ENCODE results near the gene HERC3. TPM values are rescaled to one million over a fixed set of nuclear protein-coding genes. Genes with fewer than 3 reads are reported as not detected.

Gene HERC3
- total RNA-seq, 4 donors from 2014 or later: 49.6 to 64.3 (median 52.2) TPM

GRCh38 chr4:88698519-88698918, 106.2 kb downstream of the HERC3 start:
- TF ChIP-seq CTCF (IDR thresholded peaks at IDR 0.05) (no peak), POLR2A (IDR thresholded peaks at IDR 0.05) (no peak)
- intact Hi-C loops (cut with DNase I; ENCODE audit: low total_unique reads): no loop called here
- WGBS, 2 donors: 95 to 96% methylated on average over 7 of the region's 7 CpGs
- no peak overlapping the region for H3K4me3 ChIP-seq (ENCODE audit: low read depth, poor library complexity, severe bottlenecking)
- no peak for DNase-seq (ENCODE audit: low spot score in 2 of 2)

GRCh38 chr4:88702782-88703181, 110.5 kb downstream of the HERC3 start:
- DNase-seq (ENCODE audit: low spot score in 2 of 2): no peak
- intact Hi-C loops (cut with DNase I; ENCODE audit: low total_unique reads): no loop called here
- TF ChIP-seq CTCF (IDR thresholded peaks at IDR 0.05) (no peak), POLR2A (IDR thresholded peaks at IDR 0.05) (no peak)
- 79 to 87% methylated on average over 2 of the region's 2 CpGs for WGBS, 2 donors
- H3K4me3 ChIP-seq (ENCODE audit: low read depth, poor library complexity, severe bottlenecking): no peak overlapping the region

DNA sequence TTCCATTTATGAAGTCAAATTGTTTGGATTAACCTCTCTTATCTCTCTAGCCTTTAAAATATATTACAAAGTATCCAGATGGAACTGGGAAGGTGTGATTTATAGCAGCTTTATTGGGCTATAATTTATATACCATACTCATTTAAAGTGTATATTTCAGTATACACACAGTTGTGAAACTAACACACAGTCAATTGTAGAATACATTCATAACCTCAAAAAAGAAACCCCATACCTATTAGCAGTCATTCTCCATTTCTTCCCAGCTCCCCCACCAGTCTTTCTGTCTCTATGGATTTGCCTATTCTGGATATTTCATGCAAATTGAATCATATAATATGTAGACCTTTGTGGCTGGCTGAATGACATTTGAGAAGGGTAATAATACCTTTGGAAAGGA, 112.9 kb downstream of the HERC3 start:
- TF ChIP-seq CTCF (IDR thresholded peaks at IDR 0.05) (no peak), POLR2A (IDR thresholded peaks at IDR 0.05) (no peak)
- H3K4me3 ChIP-seq (ENCODE audit: low read depth, poor library complexity, severe bottlenecking): no peak overlapping the region
- intact Hi-C loops (cut with DNase I; ENCODE audit: low total_unique reads): no loop called here
- DNase-seq (ENCODE audit: low spot score in 2 of 2): no peak

- intact Hi-C loops (cut with DNase I; ENCODE audit: low total_unique reads): no loop called here
- WGBS, 2 donors: 58 to 67% methylated on average over 3 of the region's 3 CpGs
- DNase-seq (ENCODE audit: low spot score in 2 of 2): no peak
- no peak overlapping the region for H3K4me3 ChIP-seq (ENCODE audit: low read depth, poor library complexity, severe bottlenecking)
- TF ChIP-seq POLR2A (IDR thresholded peaks at IDR 0.05) (no peak), CTCF (IDR thresholded peaks at IDR 0.05) (no peak)
Observed at GRCh38 chr4:88705805-88706492, 113.7 kb downstream of the HERC3 start.

DNA sequence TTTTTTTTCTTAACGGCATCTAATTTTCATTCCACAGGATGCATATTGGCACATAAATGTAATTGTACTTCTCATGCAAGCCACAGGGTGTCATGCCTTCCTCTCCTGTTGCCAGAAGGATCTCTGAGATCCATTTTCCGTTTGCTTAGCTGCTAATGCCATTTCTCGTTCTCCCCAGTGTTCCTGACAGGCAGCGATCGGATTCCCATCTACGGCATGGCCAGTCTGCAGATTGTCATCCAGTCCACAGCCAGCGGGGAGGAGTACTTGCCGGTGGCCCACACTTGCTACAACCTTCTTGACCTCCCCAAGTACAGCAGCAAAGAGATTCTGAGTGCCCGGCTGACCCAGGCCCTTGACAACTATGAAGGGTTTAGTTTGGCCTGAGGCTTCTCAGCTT, 114.3 kb downstream of the HERC3 start:
- H3K4me3 ChIP-seq (ENCODE audit: low read depth, poor library complexity, severe bottlenecking): no peak overlapping the region
- 56 to 57% methylated on average over 9 of the region's 9 CpGs for WGBS, 2 donors
- TF ChIP-seq POLR2A (IDR thresholded peaks at IDR 0.05) (no peak), CTCF (IDR thresholded peaks at IDR 0.05) (no peak)
- DNase-seq (ENCODE audit: low spot score in 2 of 2): no peak
- intact Hi-C loops (cut with DNase I; ENCODE audit: low total_unique reads): no loop called here

GRCh38 chr4:88709989-88710388, 117.7 kb downstream of the HERC3 start:
- intact Hi-C loops (cut with DNase I; ENCODE audit: low total_unique reads): no loop called here
- no peak for DNase-seq (ENCODE audit: low spot score in 2 of 2)

More at GRCh38 chr4:88709989-88710388, 117.7 kb downstream of the HERC3 start:
- WGBS, 2 donors: 94 to 95% methylated on average over 1 of the region's 1 CpG
- H3K4me3 ChIP-seq (ENCODE audit: low read depth, poor library complexity, severe bottlenecking): no peak overlapping the region
- TF ChIP-seq POLR2A (IDR thresholded peaks at IDR 0.05) (no peak), CTCF (IDR thresholded peaks at IDR 0.05) (no peak)

Data from lower leg skin (tissue), 4 donors.